ENCODE measurements around the gene ADCK1.

- TF ChIP-seq CTCF (IDR thresholded peaks at IDR 0.05), result no peak
- TF ChIP-seq POLR2AphosphoS5 (IDR thresholded peaks at IDR 0.05), result no peak
Observed at GRCh38 chr14:77917491-77918201, 117.7 kb downstream of the ADCK1 start.
